BE2C (cell line): ENCODE data around the gene NIPAL1. TPM values are rescaled to one million over a fixed set of nuclear protein-coding genes. Genes with fewer than 3 reads are reported as not detected.
"Not testable (repeated sequence)": the region's sequence is repeated elsewhere in the genome, so short reads cannot be mapped to it uniquely, and the experiment has no call there.

ENCODE experiments used
- DNase-seq: peaks from one replicate; pipeline ENCODE4 v3.0.0-alpha.2; 2020
- H3K27me3 ChIP-seq: fragments of 250-450 bp; sonication (Bioruptor Pico); 2 replicates; pipeline ENCODE4 v1.5.1; 2020; ENCODE audit warnings: mild to moderate bottlenecking
- H3K36me3 ChIP-seq: fragments of 250-450 bp; sonication (Bioruptor Pico); 2 replicates; pipeline ENCODE4 v1.5.1; 2020; ENCODE audit warnings: mild to moderate bottlenecking
- H3K4me1 ChIP-seq: fragments of 250-450 bp; sonication (Bioruptor Pico); 2 replicates; pipeline ENCODE4 v1.5.1; 2020
- H3K4me3 ChIP-seq: 2 replicates; pipeline ENCODE4 v1.5.1; 2011; ENCODE audit warnings: low read depth, low read length
- H3K9me3 ChIP-seq: fragments of 250-450 bp; sonication (Bioruptor Pico); 2 replicates; pipeline ENCODE4 v1.5.1; 2020
- CTCF ChIP-seq: IDR thresholded peaks from 2 replicates; pipeline ENCODE4 v1.5.1; 2012; ENCODE audit warnings: mild to moderate bottlenecking, low read depth, low read length
- polyA plus RNA-seq: library from polyadenylated mRNA; unstranded; fragments of >200 nt; gene quantifications from one replicate; pipeline ENCODE4 v1.2.1, GENCODE V29; 2012; ENCODE audit warnings: low read depth, missing spikeins; ENCODE audit not compliant: insufficient read length, insufficient read depth

Gene NIPAL1
- 1.1 TPM for polyA plus RNA-seq

DNA sequence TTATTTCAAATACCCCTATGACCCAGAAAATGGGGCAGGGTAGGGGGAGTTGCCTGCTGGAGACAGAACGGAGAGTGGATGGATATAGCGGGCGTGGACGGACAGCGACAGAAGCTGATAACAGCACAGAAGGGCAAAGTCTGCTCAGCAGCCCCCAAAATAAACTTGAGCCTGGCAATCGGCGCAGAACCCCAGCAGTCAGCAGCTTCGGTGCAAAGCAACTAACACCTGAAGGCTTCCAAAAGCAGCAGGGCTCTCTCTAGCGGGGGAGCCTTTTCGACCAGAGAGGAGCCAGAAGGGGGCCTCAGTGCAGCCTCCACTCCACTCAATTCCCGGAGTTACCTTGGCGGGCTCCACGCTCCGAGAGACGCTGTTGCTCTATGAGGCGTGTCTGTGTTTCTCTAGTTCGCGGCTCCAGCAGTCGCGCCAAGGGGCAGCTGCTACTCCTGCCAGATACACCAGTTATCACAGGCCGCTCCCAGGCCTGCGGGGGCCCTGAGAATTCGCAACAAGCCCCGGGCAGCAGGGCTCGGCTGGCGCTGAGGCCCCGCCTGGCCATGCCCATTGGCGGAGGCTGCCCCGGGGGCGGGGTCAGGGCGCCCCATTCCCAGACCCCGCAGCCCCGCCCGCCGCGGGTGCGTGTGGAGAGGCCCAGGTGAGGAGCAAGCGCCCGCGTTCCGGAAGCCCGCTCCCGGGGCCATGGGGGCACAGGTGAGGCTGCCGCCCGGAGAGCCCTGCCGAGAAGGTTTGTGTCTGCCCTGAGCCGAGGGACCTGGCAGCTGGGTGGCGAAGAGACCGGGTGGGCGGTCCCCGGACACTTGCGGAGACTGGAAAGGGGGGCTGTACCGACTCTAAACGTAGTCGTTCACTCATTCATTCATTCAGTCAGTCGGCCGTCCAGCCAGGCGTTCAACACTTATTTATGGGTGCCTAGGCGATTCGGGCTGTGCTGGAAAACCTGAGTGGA is at the start of gene NIPAL1, which contains the start of gene CNGA1:
Gene NIPAL1, plus strand, starts transcription at position 632 of the 967 bp plus-strand sequence. Its CDS starts 68 bp downstream, at position 700.
Gene CNGA1, minus strand, starts transcription at position 541 of the 967 bp plus-strand sequence. CDS start 63,992 bp downstream, outside the sequence.
- peak within 1 kb of the TSS; percentile 68 for H3K4me3 ChIP-seq
- peak; percentile 90 for DNase-seq
- no peaks in the 10 kb centered on the region for H3K4me1 ChIP-seq
- H3K9me3 ChIP-seq: no peaks in the 10 kb centered on the region
- peaks cover 23% of the 10 kb centered on the region for H3K27me3 ChIP-seq
- TF ChIP-seq CTCF: peak; percentile 31
- H3K36me3 ChIP-seq: no peaks in the 10 kb centered on the region

DNA sequence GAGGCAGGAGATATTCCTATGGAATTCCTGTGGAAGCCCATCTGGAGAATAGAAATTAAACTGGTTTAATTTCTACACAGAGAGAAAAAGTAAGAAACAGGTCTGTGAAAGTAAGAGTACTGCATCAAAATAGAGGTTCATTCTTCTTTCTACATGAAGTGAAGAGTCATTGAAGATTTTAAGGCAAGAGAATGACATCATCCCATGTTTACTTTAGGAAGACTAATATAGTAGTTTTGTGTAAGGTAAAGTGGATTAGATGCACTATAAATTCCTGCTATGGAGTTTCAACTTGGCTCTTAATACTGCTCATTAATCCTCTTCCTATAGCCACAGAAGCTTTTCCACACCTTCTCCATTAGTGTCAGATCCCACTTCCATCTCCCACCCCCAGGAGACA is 47.7 kb upstream of the NIPAL1 start:
- H3K36me3 ChIP-seq: no peaks in the 10 kb centered on the region
- no peaks in the 10 kb centered on the region for H3K27me3 ChIP-seq
- no peak for DNase-seq
- no peaks in the 10 kb centered on the region for H3K9me3 ChIP-seq
- no peak for TF ChIP-seq CTCF
- no peaks in the 10 kb centered on the region for H3K4me1 ChIP-seq
- no peak overlapping the region for H3K4me3 ChIP-seq

- no peaks in the 10 kb centered on the region for H3K9me3 ChIP-seq
- no peaks in the 10 kb centered on the region for H3K4me1 ChIP-seq
- no peaks in the 10 kb centered on the region for H3K36me3 ChIP-seq
- no peak for DNase-seq
- no peak overlapping the region for H3K4me3 ChIP-seq
- TF ChIP-seq CTCF: no peak
- no peaks in the 10 kb centered on the region for H3K27me3 ChIP-seq
These were observed 44.4 kb upstream of the NIPAL1 start for GRCh38 chr4:47972181-47972580.

DNA sequence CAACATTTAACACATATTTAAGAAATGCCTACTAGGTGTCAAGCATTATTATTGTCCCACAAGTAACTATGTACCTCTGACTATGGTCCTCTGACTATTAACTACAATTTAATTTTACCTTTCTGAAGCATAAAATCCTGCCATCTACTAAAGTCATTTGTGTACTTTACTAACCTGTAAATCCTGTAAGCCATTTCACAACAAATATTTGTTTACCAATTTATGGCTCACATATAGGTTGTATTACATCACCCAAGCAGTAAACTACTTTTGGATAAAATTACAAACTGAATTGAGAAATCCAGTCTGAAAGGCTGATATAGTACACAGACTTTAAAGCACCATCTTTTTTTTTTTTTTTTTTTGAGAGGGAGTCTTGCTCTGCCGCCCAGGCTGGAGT is 43.9 kb upstream of the NIPAL1 start:
- no peak for DNase-seq
- Histone ChIP-seq H3K9me3 (no peaks in the 10 kb centered on the region), H3K4me3 (no peak overlapping the region), H3K36me3 (no peaks in the 10 kb centered on the region), H3K27me3 (no peaks in the 10 kb centered on the region), H3K4me1 (no peaks in the 10 kb centered on the region)
- no peak for TF ChIP-seq CTCF

DNA sequence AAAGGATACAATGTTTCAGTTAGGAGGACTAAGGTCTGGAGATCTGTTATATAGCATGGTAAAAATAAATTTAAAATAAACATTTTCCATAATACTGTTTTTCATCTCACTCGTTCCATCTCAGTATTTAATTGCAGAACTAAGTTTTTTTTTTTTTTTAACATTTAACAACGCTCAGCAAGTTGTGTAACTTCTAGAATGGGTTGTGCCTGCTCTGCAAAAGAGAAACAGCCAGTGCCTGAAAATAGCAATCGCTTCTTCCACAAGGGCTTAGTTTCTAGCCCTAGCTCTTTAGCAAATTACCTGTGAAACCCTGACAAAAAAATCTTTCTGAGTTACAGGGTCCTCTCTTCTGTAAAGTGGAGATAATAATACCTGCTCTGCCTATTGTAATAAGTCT is 42.0 kb upstream of the NIPAL1 start:
- no peaks in the 10 kb centered on the region for H3K4me1 ChIP-seq
- H3K9me3 ChIP-seq: no peaks in the 10 kb centered on the region
- no peak for TF ChIP-seq CTCF
- H3K36me3 ChIP-seq: no peaks in the 10 kb centered on the region
- no peaks in the 10 kb centered on the region; the same call in 1 of the 2 replicates for H3K27me3 ChIP-seq
- no peak for DNase-seq
- H3K4me3 ChIP-seq: no peak overlapping the region

GRCh38 chr4:47990145-47990544 is 26.4 kb upstream of the NIPAL1 start:
- Histone ChIP-seq H3K27me3 (peaks cover 6% of the 10 kb centered on the region; the same call in 1 of the 2 replicates), H3K9me3 (no peaks in the 10 kb centered on the region), H3K4me1 (no peaks in the 10 kb centered on the region), H3K4me3 (no peak overlapping the region), H3K36me3 (no peaks in the 10 kb centered on the region)
- DNase-seq: no peak
- TF ChIP-seq CTCF: no peak

- not testable (repeated sequence) for H3K36me3 ChIP-seq, H3K4me3 ChIP-seq, H3K4me1 ChIP-seq, H3K9me3 ChIP-seq, H3K27me3 ChIP-seq, DNase-seq
These were observed 24.1 kb upstream of the NIPAL1 start for GRCh38 chr4:47992475-47992874.
